T-helper 2 cell (primary cell): ENCODE results near the gene IL17C.
"Not testable (repeated sequence)": the region's sequence is repeated elsewhere in the genome, so short reads cannot be mapped to it uniquely, and the experiment has no call there.

Experiments
- DNase-seq, 5 experiments: peaks; one replicate each; pipeline versions ENCODE4 v3.0.0 to v3.0.0-alpha.2; 2012 to 2022
- total RNA-seq, 2 donors: gene quantifications; one replicate each; lab custom pipeline; 2026; lab: John Stamatoyannopoulos, UW

The IL17C gene, protein sequence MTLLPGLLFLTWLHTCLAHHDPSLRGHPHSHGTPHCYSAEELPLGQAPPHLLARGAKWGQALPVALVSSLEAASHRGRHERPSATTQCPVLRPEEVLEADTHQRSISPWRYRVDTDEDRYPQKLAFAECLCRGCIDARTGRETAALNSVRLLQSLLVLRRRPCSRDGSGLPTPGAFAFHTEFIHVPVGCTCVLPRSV
- 0.27 to 0.31 reads per million in 2 donors for total RNA-seq

DNA sequence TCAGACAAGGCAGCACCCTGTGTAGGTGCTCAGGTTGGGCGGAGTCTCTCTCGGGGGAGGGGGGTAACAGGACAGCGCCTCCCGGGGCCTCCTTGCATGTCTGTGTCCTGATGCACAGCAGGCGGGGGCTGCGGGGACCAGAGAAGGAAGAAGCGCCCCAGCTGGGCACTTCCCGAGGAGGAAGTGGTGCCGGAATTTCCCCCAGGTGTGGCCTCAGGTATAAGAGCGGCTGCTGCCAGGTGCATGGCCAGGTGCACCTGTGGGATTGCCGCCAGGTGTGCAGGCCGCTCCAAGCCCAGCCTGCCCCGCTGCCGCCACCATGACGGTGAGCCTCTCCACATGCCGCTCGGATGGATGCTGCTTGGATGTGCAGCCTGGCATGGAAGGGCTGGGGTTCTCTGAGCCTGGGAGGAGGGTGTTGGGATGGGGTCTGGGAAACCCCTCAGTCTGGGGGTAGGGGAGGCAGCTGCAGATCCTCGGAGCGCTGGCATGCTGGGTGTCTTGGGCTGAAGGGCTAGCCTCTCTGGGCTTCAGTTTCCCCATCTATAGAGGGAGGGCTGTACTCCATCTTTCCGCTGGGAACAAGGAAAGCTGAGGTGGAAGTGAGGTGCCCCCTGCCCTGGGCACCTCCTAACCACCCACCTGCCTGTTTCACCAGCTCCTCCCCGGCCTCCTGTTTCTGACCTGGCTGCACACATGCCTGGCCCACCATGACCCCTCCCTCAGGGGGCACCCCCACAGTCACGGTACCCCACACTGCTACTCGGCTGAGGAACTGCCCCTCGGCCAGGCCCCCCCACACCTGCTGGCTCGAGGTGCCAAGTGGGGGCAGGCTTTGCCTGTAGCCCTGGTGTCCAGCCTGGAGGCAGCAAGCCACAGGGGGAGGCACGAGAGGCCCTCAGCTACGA, at the start of gene IL17C:
Gene IL17C, plus strand, starts transcription at position 250 of the 908 bp plus-strand sequence. Its CDS starts 70 bp downstream, at position 320.
- DNase-seq = peak in 1 of 5 experiments; percentile 33

DNA sequence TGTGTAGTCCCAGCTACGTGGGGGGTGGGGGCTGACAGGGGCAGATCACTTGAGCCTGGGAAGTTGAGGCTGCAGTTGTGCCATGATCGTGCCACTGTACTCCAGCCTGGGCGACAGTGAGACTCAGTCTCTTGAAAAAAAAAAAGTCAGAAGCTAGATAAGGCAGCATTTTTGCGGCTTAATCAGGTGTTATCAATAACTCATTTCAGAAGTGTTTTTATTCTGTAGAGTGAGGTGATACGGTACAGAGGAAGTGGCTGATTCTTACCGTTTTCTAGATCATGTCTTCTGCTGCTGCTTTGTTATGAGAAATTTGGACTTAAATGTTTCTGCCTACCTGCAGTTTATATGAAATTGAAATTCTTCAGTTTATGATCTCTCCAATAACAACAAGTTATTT, 49.6 kb upstream of the IL17C start:
- peak in 1 of 5 experiments; percentile 95 for DNase-seq

DNA sequence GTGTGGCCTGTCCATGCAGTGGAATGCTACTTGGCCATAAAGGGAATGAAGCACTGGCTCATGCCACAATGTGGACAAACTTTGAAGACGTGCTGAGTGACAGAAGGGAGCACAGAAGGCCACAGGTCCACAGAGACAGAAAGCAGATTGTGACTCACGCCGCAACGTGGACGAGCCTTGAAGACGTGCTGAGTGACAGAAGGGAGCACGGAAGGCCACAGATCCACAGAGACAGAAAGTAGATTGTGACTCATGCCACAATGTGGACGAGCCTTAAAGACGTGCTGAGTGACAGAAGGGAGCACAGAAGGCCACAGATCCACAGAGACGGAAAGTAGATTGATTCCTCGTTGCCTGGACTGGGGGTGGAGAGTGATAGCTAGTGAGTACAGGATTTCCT, 48.9 kb upstream of the IL17C start:
- peak in 1 of 5 experiments; percentile 95 for DNase-seq

DNA sequence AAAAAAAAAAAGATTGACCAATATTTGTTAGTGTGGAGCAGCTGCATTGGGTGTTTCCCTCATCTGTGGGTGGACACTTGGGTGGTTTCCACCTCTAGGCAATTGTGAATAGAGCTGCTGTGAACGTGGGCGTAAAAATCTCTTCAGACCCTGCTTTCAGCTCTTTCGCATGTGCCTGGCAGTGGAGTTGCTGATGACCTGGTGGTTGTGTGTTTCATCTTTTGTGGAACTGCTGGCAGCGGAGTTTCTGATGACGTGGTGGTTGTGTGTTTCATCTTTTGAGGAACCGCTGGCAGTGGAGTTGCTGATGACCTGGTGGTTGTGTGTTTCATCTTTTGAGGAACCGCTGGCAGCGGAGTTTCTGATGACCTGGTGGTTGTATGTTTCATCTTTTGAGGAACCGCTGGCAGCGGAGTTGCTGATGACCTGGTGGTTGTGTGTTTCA, 46.8 kb upstream of the IL17C start:
- peak in 2 of 5 experiments; percentile 38 to 92 for DNase-seq

DNA sequence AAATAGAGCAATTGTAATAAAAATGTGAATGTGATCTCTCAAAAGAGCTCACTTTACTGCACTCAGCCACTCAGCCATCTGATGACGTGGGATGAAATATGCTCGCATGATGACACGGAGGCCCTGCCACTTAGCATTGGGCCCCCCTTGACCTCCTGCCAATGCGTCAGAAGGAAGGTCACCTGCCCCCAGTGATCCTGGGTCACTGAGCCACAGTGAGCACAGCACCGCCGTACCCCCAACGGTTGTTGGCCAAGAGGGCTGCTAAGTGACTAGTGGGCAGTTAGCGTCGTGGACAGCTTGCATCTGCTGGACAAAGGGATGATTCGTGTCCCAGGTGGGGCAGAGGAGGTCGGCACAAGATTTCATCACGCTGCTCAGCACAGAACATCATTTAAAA, 45.3 kb upstream of the IL17C start:
- no peak for DNase-seq

DNA sequence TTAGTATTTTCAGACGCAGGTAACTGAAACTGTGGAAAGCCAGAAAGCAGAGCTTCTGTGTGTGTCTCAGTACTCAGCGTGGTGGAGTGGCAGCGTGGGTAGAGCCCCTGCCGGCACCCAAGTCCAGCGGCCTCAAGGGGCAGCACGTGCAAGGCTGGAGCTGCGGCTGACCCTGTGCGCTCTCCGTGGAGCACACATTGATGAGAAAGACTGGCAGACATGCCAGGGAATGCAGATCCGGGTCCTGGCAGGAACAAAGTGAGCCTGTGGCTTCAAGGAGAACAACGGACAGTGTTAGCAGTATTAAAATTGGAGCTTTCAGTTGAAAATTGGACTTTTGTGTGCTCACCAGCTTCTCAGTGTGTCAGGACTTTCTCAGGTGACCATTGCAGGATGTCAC, 44.9 kb upstream of the IL17C start:
- no peak for DNase-seq

DNA sequence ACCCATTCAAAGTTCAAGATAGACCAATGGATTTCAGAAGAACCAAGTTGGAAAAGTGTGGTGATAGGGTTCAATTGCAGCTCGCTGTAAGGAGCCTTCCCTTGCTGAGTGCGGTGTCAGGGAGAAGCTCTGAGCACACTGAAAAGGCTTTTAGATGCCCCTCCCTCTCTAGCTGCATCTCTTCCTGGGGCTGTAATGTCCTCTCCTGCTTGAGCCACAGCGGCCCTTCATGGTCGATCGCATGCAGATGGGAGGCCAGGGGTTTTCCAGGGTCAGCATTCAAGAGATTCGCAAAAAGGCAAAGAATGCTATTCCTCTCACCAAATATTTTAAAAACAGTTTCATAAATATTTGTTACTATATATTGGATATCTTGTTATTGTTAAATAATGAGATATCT, 44.5 kb upstream of the IL17C start:
- DNase-seq = no peak

DNA sequence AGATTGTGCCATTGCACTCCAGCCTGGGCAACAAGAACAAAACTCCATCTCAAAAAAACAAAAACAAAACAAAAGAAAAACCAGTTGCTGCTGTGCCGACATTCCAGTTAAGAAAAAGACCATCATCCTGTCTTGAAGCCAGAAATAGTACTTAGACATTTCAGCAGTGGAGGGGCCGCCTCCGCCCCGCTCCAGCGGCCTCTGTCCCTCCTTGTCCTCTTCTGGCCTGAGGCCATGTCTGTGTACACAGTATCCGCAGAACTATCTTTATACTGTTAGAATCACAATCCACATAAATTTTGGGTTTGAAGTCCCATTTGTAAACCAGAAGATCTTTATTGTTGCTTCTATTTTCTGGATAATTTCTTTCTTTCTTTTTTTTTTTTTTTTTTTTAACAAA, 43.3 kb upstream of the IL17C start:
- no peak for DNase-seq

DNA sequence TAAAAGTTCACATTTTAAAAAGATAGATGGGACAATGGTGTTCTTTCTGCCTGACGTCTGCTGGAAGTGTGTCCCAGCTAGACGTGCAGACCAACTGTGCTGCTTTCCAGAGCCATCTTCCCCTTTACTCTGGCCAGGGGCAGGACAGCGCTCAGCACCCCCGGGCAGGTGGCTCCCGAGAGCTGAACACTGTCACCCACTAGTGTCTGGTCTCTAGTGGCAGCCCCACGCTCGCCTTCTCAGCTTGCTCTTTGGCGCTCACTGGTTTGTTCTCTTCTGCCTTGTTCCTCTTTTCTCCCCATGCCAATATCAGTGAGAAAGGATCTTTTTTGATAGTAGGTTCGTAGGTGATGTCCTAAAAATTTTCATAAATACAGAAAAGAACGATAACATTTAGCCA, 42.5 kb upstream of the IL17C start:
- no peak for DNase-seq

DNA sequence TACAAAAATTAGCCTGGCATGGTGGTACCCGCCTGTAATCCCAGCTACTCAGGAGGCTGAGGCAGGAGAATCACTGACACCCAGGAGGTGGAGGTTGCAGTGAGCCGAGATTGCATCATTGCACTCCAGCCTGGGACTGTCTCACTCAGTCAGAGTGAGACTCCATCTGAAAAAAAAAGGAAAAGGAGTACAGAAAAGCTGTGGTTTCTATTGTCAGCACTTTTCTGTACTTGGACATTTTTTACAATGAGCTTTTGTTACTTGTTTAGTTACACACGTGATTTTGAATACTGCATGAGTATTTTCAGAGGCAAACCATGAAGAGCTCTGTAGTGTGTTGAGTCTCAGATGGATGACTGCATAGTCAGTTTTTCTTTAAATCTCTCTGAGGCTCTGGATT, 41.9 kb upstream of the IL17C start:
- DNase-seq = peak in 1 of 5 experiments; percentile 38

DNA sequence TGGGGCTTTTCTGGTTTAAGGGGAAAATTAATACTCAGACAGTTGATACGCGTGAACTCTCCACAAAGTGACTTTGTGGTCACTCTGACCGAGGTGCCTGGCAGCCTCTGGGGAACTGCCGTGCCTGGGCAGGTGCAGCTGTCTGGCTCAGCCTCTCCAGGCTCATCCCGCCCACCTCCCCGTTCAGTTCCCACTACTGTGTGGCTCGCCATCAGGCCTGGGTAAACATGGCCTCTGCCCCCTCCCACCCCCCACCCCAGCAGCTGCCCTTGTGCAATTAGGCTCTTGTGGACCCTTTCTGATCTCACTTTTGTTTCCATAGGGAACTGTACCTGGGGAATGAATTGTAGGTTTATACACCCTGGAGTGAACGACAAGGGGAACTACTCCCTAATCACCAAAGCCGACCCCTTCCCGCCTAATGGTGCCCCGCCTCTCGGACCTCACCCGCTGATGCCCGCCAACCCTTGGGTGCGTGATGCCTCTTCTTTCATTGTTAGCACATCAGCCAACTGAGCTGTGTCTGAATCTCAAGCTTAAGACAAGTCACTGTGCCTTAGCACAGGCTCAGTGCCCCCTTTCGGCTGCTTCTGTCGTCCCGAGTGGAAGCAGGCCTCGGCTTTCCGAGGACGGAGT, 40.4 kb upstream of the IL17C start:
- DNase-seq = no peak

DNA sequence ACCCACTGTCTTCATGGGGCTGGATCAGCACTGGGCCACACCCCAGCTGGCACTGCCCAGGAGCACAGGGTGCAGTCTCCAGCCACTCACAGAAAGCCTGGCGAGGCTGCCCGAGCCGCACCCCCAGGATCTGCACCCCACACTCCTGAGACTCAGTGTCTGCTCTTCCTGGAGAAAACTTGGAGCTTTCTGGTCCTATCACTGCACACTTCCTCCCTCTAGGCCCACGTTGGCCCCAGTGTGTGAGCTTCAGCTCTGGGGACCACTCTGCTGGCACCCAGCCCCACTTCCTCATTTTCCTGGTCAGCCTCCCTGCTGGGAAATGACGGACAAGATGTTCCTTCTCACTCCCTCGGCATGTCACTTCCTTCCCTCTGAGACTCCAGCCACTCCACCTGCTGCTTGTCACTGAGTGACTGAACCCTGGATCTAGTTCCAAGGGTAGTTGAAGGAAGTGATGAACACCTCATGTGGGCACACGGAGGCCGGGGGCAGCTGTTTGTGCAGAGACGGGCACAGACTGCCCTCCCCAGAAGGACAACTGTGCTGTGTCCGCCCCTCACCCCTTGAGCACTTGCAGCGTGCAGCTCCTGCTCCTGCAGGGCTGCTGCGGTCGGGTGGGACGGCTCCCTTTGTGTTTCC, 39.2 kb upstream of the IL17C start:
- no peak for DNase-seq

DNA sequence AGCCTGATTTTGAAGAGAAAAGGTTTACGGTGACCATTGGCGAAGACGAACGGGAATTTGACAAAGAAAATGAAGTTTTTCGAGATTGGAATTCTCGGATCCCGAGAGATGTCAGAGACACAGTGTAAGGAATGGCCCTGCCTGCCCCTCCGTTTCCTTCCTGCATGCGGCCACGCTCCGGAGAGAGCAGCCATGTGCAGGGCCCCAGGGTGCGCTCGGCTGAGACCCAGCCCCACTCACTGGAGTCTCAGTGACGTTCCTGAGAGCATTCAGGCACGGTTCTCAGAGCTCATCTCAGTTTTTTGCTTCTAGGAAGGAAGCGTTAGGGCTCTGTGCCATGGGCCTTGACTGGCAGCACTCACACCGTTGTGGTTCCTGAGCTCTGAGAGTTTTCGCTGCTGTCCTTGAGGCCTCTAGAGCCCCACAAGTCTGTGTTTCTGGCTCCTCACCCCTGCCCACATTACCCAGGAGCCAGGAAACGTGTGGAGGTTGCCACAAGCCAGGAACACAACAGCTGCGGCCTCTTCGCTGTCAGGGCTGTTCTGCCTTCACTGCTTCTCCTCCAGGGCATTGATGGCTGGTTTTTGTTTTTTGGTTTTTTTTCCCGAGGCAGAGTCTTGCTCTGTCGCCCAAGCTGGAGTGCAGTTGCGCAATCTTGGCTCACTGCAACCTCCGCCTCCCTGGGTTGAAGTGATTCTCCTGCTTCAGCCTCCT, 38.4 kb upstream of the IL17C start:
- no peak for DNase-seq

DNA sequence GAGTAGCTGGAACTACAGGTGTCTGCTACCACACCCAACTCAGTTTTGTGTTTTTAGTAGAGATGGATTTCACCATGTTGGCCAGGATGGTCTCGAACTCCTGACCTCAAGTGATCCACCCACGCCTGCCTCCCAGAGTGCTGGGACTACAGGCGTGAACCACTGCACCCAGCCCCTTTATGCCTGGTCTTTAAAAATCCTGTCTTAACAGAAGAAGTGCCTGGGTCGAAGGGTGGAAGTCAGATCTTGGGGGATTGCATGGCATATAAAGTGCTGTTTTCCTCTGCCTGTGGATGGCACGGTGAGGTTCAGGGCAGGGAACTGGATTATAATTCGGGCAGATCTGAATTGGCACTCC, 37.9 kb upstream of the IL17C start:
- DNase-seq = no peak

DNA sequence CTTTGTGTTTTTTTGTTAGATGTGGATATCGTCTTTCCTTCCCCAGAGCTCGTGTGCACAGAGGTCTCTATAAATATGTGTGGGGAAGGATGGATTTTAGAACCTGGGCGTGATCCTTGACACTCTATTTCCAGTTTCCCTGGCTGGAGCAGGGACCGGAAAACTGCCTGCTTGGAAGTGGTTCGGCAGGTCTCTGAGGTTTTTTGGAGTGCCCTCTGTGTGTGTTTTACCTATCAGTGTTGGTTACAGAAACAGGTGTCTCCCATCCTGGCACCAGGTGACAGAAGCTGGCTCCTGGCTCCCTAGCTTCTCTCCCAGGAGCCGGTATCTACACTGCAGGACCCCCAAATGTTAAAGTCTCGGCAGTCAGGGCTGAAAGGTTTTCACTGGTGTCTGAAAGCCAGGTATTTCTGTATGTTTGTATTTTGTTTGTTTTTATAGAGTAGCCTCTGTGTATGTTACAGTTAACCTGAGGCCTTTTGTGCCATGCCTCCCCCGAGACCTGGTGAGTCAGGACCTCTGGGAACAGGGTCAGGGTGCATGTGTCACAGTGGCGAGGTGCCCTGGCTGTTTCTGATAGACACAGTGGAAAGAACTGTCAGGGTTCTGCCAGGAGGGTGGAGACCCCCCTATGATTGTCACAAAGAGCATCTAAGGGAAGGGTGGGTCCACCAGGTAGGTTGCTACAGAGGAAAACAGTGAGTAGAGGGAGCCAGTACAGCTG, 36.9 kb upstream of the IL17C start:
- DNase-seq = no peak

DNA sequence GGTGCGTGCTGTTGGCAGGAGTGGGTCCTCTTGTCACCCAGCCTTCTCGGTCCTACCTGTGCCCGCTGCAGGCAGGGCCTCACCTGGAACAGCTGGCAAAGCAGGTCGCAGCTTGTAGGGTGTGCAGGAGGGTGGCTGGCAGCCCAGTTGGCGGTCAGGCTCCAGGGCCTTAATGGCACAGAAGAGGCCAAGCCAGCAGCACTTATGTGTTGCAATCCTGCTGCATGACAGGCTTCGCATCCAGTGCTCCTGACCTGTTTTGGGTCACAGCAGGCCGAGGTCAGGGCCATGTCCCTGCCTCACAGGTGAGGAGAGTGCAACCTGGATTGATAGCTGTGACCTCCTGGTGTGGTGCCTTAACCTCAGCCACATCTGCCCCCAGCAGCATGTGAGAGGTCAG, 36.3 kb upstream of the IL17C start:
- DNase-seq = no peak

DNA sequence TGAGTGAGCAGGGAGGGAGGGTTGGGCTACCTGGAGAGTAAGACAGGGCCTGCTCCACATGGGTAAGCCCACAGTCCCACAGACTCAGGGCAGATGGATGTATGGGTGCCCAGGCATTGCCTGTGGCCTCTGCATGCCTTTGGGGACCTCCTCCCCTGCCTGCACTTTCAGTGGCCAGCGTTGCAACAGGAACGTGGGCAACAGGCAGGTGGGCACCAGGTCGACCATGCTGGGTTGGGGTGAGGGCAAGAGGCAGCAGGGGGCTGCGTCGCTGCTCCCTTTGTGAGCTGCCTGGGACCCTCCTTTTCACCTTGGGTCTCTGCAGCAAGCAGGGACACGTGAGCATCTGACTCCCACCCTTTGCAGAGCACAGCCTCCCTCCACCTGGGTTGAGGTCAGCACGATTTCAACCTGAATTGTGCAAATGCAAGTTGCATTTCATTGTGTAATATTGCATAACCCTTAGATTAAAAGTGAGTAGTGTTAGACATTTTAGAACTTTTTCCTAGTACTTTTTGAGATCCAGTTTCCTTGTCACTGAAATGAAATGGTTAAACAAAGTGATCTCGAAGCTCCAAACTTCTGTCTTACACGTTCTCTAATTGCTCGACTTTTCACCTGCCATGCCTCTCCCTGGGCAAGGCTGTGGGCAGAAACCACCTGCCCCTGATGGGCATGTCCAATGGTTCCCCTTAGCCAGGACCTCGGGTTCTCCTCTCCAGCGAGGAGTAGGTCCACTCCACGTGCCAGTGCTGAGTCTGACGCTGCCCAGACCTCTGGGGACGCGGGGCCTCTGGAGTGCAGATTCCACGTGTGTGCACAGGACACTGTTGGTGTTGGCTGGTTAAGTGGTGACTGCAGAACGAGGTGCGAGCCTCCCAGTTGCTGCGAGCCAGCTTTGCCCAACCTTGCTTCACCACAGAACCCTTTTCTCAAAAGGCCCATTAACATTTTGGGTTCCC, 32.9 kb upstream of the IL17C start:
- DNase-seq = no peak

DNA sequence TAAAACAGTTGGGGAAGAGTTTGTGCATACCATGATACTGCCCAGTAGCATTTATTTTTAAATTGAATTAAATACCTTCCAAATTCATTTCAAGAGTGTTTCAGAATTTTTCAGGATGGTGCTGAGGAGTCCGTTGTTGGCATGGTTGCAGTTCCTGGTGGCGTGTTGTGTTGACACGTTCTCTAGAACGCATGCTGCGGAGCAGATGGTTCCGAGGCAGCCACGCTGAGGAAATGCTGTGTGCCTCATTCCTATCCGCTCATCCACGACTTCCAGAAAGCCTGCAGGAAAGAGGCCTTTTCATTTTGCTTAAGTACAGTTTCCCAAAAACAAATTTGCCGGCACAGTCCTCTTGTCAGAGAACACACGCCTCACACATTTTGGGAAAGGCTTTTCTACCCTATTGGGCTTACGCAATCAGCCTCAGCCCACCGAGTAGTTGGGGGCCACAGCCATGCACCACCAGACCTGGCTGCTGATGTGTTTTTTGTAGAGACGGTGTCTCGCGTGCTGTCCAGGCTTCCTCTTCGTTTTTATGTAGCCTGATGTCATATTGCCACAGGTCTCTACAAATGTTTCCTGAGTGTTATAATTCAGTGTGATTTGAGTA, 32.1 kb upstream of the IL17C start:
- no peak for DNase-seq

DNA sequence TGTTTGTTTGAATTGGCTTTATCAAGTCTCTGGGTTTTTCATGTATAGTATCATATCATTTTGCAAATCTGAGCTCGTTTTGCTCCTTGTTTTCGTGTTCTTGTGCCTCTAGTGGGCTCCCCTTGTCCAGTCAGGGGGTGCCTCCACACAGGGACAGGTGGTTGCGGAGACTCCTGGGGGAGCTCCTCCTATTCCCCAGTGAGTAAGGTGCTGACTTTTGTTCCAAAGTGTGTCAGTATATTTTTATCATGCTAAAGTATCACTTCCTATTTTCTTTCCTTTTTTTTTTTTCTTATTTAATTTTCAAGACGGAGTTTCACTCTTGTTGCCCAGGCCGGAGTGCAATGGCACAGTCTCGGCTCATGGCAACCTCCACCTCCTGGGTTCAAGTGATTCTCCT, 30.3 kb upstream of the IL17C start:
- no peak for DNase-seq

DNA sequence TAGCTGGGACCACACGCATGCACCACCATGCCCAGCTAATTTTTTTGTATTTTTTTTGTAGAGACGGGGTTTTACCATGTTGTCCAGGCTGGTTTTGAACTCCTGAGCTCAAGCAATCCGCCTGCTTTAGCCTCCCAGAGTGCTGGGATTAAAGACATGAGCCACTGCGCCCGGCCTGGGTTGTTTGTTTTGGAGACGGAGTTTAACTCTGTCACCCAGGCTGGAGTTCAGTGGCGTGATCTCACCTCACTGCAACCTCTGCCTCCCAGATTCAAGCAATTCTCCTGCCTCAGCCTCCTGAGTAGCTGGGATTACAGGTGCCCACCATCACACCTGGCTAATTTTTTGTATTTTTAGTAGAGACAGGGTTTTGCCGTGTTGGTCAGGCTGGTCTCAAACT, 28.9 kb upstream of the IL17C start:
- DNase-seq = not testable (repeated sequence)
